HAP-1 (cell line): Measurements from ENCODE around the gene RNF225.
"Not testable (repeated sequence)": the region's sequence is repeated elsewhere in the genome, so short reads cannot be mapped to it uniquely, and the experiment has no call there.

Experiments
- DNase-seq, 2 experiments: peaks; one replicate each; pipeline ENCODE4 v3.0.0-alpha.2; 2016 to 2020; ENCODE audit warnings: low spot score in 2 of 2
- H3K27me3 ChIP-seq: fragments of 250-450 bp; sonication (Bioruptor Pico); 2 replicates; pipeline ENCODE4 v1.5.1; 2020; ENCODE audit warnings: low read depth, mild to moderate bottlenecking, moderate library complexity
- H3K36me3 ChIP-seq: fragments of 250-450 bp; sonication (Bioruptor Pico); replicated peaks from 2 replicates; pipeline ENCODE4 v1.5.1; 2020; ENCODE audit warnings: mild to moderate bottlenecking
- H3K4me1 ChIP-seq: fragments of 250-450 bp; sonication (Bioruptor Pico); 2 replicates; pipeline ENCODE4 v1.5.1; 2020; ENCODE audit warnings: mild to moderate bottlenecking
- H3K4me3 ChIP-seq: fragments of 250-450 bp; sonication (Bioruptor Pico); 2 replicates; pipeline ENCODE4 v1.5.1; 2020; ENCODE audit warnings: mild to moderate bottlenecking, moderate library complexity
- H3K9me3 ChIP-seq: fragments of 250-450 bp; sonication (Bioruptor Pico); 2 replicates; pipeline ENCODE4 v1.5.1; 2020; ENCODE audit warnings: mild to moderate bottlenecking, moderate library complexity
- in situ Hi-C: fragments of 300-500 bp; cut with MboI; formaldehyde crosslinking; loops from 3 replicates; pipeline ENCODE4 v1.14.3; 2020; ENCODE audit warnings: low sequenced_read_pairs, inconsistent platforms, mixed read lengths

The RNF225 gene

GRCh38 chr19:58400916-58401839 lies 5.7 kb downstream of the RNF225 start:
- Histone ChIP-seq H3K9me3 (no peaks in the 10 kb centered on the region), H3K4me3 (peak overlapping the region; percentile 57), H3K4me1 (peaks cover 15% of the 10 kb centered on the region), H3K36me3 (peaks cover 4% of the 10 kb centered on the region; the same call in 1 of the 2 replicates), H3K27me3 (no peaks in the 10 kb centered on the region)
- peak; percentile 96 to 100 for DNase-seq
- in situ Hi-C loops, result no loop called here

GRCh38 chr19:58401840-58402421 lies 6.5 kb downstream of the RNF225 start:
- in situ Hi-C loops, result no loop called here
- Histone ChIP-seq H3K27me3 (no peaks in the 10 kb centered on the region), H3K4me3 (peak overlapping the region; percentile 57), H3K36me3 (peaks cover 5% of the 10 kb centered on the region), H3K4me1 (peaks cover 15% of the 10 kb centered on the region), H3K9me3 (no peaks in the 10 kb centered on the region)
- DNase-seq, result no peak

- H3K27me3 ChIP-seq, in situ Hi-C loops, H3K4me3 ChIP-seq, H3K9me3 ChIP-seq, H3K36me3 ChIP-seq, DNase-seq: not testable (repeated sequence)
- H3K4me1 ChIP-seq, result peaks cover 19% of the 10 kb centered on the region
These were observed 8.5 kb downstream of the RNF225 start for GRCh38 chr19:58403920-58404478.

GRCh38 chr19:58406818-58407657 lies 11.6 kb downstream of the RNF225 start:
- Histone ChIP-seq H3K27me3 (no peaks in the 10 kb centered on the region), H3K4me1 (peaks cover 17% of the 10 kb centered on the region), H3K9me3 (no peaks in the 10 kb centered on the region), H3K36me3 (peaks cover 8% of the 10 kb centered on the region), H3K4me3 (peak overlapping the region; percentile 97)
- DNase-seq, result no peak
- in situ Hi-C loops, result no loop called here

- H3K4me3 ChIP-seq, result peak overlapping the region; percentile 97
- no peaks in the 10 kb centered on the region for H3K9me3 ChIP-seq
- in situ Hi-C loops, result no loop called here
- H3K36me3 ChIP-seq, result peaks cover 12% of the 10 kb centered on the region
- H3K4me1 ChIP-seq, result peaks cover 14% of the 10 kb centered on the region
- DNase-seq, result no peak
- H3K27me3 ChIP-seq, result no peaks in the 10 kb centered on the region
These were observed 12.2 kb downstream of the RNF225 start for GRCh38 chr19:58407658-58408151.

- Histone ChIP-seq H3K4me1 (peaks cover 9% of the 10 kb centered on the region), H3K36me3 (peaks cover 8% of the 10 kb centered on the region), H3K4me3 (peak within 1 kb of the TSS; percentile 97), H3K9me3 (no peaks in the 10 kb centered on the region), H3K27me3 (no peaks in the 10 kb centered on the region)
- DNase-seq, result peak; percentile 96 to 97
- in situ Hi-C loops, result no loop called here
These were observed 12.9 kb downstream of the RNF225 start, which contains the start of gene ZNF584 for GRCh38 chr19:58408152-58409009. ZNF584 (plus strand) TSS chr19:58408649; CDS start chr19:58409148, 499 bp downstream.

- in situ Hi-C loops, result no loop called here
- Histone ChIP-seq H3K9me3 (no peaks in the 10 kb centered on the region), H3K4me3 (peak overlapping the region; percentile 97), H3K27me3 (no peaks in the 10 kb centered on the region), H3K36me3 (peaks cover 8% of the 10 kb centered on the region), H3K4me1 (peaks cover 9% of the 10 kb centered on the region)
- DNase-seq, result peak in 1 of 2 experiments; percentile 63
These were observed 13.7 kb downstream of the RNF225 start for GRCh38 chr19:58409010-58409790.

- H3K4me3 ChIP-seq, result no peak overlapping the region
- H3K9me3 ChIP-seq, result no peaks in the 10 kb centered on the region
- in situ Hi-C loops, result no loop called here
- H3K36me3 ChIP-seq, result peaks cover 51% of the 10 kb centered on the region
- H3K27me3 ChIP-seq, result no peaks in the 10 kb centered on the region
- no peak for DNase-seq
- no peaks in the 10 kb centered on the region for H3K4me1 ChIP-seq
These were observed 21.1 kb downstream of the RNF225 start for GRCh38 chr19:58416604-58417003.

- H3K4me3 ChIP-seq, result no peak overlapping the region
- peaks cover 51% of the 10 kb centered on the region for H3K36me3 ChIP-seq
- no peaks in the 10 kb centered on the region for H3K27me3 ChIP-seq
- H3K9me3 ChIP-seq, result no peaks in the 10 kb centered on the region
- in situ Hi-C loops, result no loop called here
- DNase-seq, result no peak
- no peaks in the 10 kb centered on the region for H3K4me1 ChIP-seq
These were observed 21.6 kb downstream of the RNF225 start for GRCh38 chr19:58417071-58417470.

- no peak overlapping the region for H3K4me3 ChIP-seq
- H3K9me3 ChIP-seq, result peaks cover 8% of the 10 kb centered on the region
- in situ Hi-C loops, result no loop called here
- no peaks in the 10 kb centered on the region for H3K27me3 ChIP-seq
- DNase-seq, result no peak
- no peaks in the 10 kb centered on the region for H3K36me3 ChIP-seq
- no peaks in the 10 kb centered on the region for H3K4me1 ChIP-seq
These were observed 33.2 kb downstream of the RNF225 start for GRCh38 chr19:58428617-58429016.

GRCh38 chr19:58429745-58430144 lies 34.3 kb downstream of the RNF225 start:
- H3K4me1 ChIP-seq, result no peaks in the 10 kb centered on the region
- H3K4me3 ChIP-seq, result no peak overlapping the region
- no peaks in the 10 kb centered on the region for H3K36me3 ChIP-seq
- H3K27me3 ChIP-seq, result no peaks in the 10 kb centered on the region
- H3K9me3 ChIP-seq, result peaks cover 12% of the 10 kb centered on the region
- in situ Hi-C loops, result no loop called here
- no peak for DNase-seq

- no peaks in the 10 kb centered on the region for H3K36me3 ChIP-seq
- in situ Hi-C loops, result no loop called here
- peaks cover 12% of the 10 kb centered on the region for H3K9me3 ChIP-seq
- no peaks in the 10 kb centered on the region for H3K4me1 ChIP-seq
- H3K4me3 ChIP-seq, result no peak overlapping the region
- H3K27me3 ChIP-seq, result no peaks in the 10 kb centered on the region
- no peak for DNase-seq
These were observed 38.8 kb downstream of the RNF225 start for GRCh38 chr19:58434217-58434616.
